NCI-H82 (cell line): ENCODE results near the gene SUGT1.

Experiments used
- DNase-seq: peaks from one replicate; lab custom pipeline; 2025; lab: John Stamatoyannopoulos, UW

The SUGT1 gene

DNA sequence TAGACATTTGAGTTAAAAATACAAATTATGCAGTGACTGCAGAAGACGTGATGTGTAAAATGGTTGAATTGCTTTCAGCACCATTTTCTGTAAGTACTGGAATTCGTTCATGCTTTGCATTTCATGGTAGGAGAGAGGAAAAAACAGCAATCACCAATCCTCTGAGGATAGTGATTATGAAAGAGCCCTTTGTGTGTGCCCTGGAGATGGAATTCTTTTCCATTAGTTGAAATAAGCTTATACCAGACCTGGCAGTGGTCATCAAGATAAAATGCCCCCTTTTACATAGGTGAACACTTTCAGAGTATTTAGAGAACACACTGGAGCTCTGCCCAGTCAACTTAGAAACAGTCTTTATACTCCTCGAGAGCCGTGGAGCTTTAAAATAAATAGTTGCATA, 85.3 kb downstream of the SUGT1 start:
- peak; percentile 26 for DNase-seq

DNA sequence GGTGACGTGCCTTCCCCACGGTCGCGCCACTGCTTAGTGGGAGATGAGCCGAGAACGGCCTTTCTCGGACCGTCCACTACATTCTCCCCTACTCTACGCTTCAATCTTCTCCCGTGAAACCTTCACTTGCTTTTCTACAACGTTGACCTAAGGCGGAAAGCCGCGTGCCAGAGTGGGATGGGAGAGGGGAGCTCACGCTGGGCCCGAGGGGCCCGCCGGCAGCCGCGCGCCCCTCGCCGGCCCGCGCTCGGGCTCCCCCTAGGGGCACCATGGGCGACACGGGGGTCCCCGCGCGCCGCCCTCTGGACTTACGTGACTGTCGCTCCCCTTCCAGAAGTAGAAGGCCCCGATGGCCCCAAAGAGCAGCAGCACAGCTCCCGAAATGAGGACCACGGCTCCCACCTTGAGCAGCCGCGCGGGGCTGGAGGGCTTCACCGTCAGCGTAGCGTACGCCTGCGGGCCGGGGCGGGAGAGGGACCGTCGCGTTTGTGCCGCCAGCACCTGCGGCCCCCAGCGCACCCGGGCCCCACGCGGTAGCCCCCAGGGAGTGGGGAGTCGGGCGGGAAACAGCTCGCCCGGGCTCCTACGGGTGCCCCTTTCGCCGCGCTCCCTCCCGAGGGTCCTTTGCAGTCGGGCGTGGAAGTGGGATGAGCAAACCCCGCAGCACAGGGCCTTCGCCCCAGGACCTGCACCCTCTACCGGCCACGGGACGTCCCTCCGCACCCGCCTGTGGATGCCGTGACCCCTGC, 86.3 kb downstream of the SUGT1 start:
- no peak for DNase-seq

DNA sequence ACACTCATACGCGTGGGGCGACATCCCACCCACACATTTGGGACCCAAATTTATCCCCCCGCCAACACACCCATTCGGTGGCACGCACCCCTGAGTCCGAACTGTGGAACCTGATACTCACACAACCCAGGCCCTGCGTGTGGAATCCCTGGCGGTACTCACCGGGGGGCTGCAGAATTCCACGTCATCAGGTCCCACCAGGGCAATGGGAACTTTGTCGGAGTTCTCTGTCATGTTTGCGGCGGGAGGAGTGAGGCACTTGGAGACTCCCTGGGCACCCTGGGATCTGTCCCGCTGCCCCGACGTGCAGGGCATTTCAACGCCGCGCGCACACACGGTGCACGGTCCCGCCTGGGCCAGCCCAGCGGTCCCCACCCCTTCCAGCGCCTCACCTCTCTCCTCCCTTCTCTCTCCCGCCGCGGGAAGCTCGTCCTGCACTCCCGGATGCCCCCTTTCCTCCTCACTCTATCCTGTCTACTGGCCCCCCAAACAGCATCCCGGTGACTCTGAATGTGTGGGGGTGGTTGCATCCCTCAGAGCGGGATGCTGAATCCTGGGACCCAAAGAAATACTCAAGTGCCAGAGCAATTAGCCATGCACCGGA, 86.9 kb downstream of the SUGT1 start, which contains the start of gene CNMD:
Gene CNMD (minus strand): TSS at position 353 of the 604 bp plus-strand sequence. CDS start 119 bp downstream, at position 234.
- no peak for DNase-seq

DNA sequence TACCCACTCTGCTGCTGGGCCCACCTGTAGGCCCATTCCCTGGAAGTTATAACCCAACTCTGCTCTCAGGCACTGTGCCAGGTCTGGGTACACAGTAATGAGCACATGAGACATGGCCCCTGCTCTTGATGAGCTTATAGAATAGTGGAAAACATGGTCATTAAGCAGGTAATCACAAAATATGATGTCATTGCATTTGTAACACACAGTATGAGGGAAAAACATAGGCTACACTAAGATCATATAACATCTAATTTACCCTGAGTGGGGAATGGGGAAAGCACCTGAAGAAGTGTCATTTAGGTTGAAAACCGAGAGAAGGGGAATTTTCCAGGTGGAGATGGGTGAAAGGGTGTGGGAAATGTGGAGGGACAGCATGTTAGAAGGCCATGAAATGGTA, 90.9 kb downstream of the SUGT1 start:
- DNase-seq: no peak

DNA sequence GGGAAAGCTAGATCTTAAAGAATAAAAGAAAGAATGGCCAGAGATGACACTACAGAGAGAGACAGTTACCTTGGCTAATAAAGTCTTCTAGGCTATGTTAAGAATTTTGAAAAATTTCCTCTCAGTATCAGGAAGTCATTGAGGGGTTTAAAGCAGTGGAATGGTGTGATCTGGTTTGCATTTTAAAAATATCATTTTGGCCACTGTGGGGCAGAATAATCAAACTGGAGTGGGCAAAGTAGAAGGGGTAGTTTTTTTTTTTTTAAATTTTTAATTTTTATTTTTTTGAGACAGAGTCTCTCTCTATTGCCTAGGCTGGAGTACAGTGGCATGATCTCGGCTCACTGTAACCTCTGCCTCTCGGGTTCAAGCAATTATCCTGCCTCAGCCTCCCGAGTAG, 91.4 kb downstream of the SUGT1 start:
- DNase-seq: no peak

DNA sequence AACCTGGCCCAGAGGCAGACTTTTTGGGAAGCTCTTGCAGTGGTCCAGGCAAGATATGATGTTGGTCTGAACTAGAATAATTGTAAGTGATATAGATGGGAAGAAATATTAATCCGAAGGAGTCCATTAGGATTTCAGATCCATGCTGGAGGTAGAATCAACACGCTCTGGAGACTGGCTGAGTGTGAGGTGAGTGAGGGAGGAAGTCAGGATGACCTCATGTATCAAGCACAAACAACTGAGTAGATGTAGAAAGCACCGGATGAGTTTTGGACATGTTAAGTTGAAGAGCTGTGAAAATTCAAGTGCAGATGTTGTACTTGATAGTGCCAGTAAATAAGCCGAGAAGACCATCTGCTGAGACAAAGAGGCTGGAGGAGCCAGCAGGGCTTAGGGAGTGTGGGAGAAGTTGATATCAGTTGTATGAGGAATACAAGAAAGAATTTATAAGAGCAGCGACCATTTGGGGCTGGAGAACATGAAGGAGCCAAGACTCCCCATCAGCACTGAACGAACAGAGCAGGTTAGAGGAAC, 92.3 kb downstream of the SUGT1 start:
- peak; percentile 95 for DNase-seq

DNA sequence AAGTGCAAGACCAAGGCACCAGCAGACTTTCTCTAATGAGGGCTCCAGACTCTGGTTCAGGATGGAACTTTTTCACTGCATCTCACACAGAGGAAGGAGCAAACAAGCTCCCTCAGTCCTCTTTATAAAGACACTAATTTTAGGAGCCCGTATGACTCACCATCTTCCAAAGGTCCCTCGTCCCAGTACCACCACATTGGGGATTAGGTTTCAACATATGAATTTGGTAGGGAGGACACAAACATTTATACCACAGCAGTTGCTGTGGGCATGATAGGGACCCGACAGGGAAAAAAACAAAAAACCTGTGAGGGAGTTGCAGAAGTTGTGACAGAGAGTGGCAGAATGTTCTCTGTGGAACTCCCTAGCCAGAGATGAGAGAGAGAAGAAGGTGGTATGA, 93.5 kb downstream of the SUGT1 start:
- DNase-seq: no peak

DNA sequence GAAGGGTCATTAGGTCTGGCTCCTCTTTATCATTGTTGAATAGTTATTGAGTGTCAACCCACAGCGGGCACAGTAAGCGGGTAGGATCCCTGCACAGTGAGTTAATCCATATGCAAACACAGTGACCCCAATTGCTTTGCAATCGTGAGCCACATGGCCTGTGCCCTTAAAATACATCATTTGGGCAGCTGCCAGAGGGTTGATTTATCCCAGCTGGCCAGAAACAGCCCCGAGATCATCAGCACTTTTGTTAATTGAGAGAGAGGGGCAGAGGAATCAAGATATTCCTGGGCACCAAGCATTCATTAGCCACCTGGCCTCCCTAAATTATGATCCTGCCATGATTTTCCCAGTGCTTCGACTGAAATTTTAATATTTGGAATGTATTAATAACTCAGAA, 96.8 kb downstream of the SUGT1 start:
- DNase-seq: peak; percentile 99
